ENCODE data around the gene WDR91. TPM values are rescaled to one million over a fixed set of nuclear protein-coding genes. Genes with fewer than 3 reads are reported as not detected.
A peak's percentile ranks its signal among the peaks of the same experiment; 100 is the strongest.

The WDR91 gene
- total and polyA plus RNA-seq, 8 donors = 17.8 to 47.9 (median 26.5) TPM

GRCh38 chr7:135195968-135196629, 15.2 kb downstream of the WDR91 start:
- Histone ChIP-seq H3K9me3 (no peaks in the 10 kb centered on the region), H3K27me3 (no peaks in the 10 kb centered on the region), H3K27ac (peak overlapping the region in 1 of 4 donors; percentile 20), H3K4me1 (peaks cover 3 to 9% (median 5%) of the 10 kb centered on the region in 3 donors), H3K36me3 (peaks cover 0 to 78% (median 12%) of the 10 kb centered on the region in 3 donors), H3K4me3 (no peak overlapping the region)
- FAIRE-seq = no peak
- intact Hi-C loops (cut with DNase I) = no loop called here
- peak in 3 of 6 donors; percentile 64 to 70 (median 70) for DNase-seq
- ATAC-seq = peak; percentile 4 to 29 (median 17)
- no peak for TF ChIP-seq CTCF (IDR thresholded peaks at IDR 0.05)
- WGBS, 2 donors = 74 to 77% methylated on average over 14 of the region's 14 CpGs

GRCh38 chr7:135195156-135195555, 16.2 kb downstream of the WDR91 start:
- FAIRE-seq (no peak), DNase-seq (no peak), ATAC-seq (no peak)
- no peaks in the 10 kb centered on the region for H3K27me3 ChIP-seq
- H3K36me3 ChIP-seq = peaks cover 0 to 76% (median 12%) of the 10 kb centered on the region in 3 donors
- no peak overlapping the region for H3K4me3 ChIP-seq
- H3K27ac ChIP-seq = peak overlapping the region in 1 of 4 donors; percentile 20
- WGBS, 2 donors = 88 to 95% methylated on average over 4 of the region's 4 CpGs
- H3K9me3 ChIP-seq = no peaks in the 10 kb centered on the region
- H3K4me1 ChIP-seq = peaks cover 0 to 6% (median 2%) of the 10 kb centered on the region in 3 donors
- TF ChIP-seq CTCF (IDR thresholded peaks at IDR 0.05) = no peak
- intact Hi-C loops (cut with DNase I) = no loop called here

- Histone ChIP-seq H3K4me3 (no peak overlapping the region), H3K9me3 (no peaks in the 10 kb centered on the region), H3K27me3 (no peaks in the 10 kb centered on the region), H3K36me3 (peaks cover 0 to 71% (median 12%) of the 10 kb centered on the region in 3 donors), H3K4me1 (peaks cover 0 to 11% (median 8%) of the 10 kb centered on the region in 3 donors), H3K27ac (peak overlapping the region in 2 of 4 donors; percentile 33 to 48)
- 88 to 92% methylated on average over 12 of the region's 12 CpGs for WGBS, 2 donors
- no peak for TF ChIP-seq CTCF (IDR thresholded peaks at IDR 0.05)
- ATAC-seq (no peak), FAIRE-seq (no peak), DNase-seq (no peak)
- intact Hi-C loops (cut with DNase I) = no loop called here
These were observed 16.7 kb downstream of the WDR91 start for GRCh38 chr7:135194494-135195095.

GRCh38 chr7:135193615-135194081, 17.7 kb downstream of the WDR91 start:
- ATAC-seq = peak; percentile 7 to 54 (median 41)
- H3K4me3 ChIP-seq = no peak overlapping the region
- WGBS, 2 donors = 51 to 54% methylated on average over 10 of the region's 10 CpGs
- no peaks in the 10 kb centered on the region for H3K27me3 ChIP-seq
- H3K27ac ChIP-seq = peak overlapping the region; percentile 33 to 48 (median 41)
- intact Hi-C loops (cut with DNase I) = no loop called here
- H3K9me3 ChIP-seq = no peaks in the 10 kb centered on the region
- peaks cover 0 to 14% (median 13%) of the 10 kb centered on the region in 3 donors for H3K4me1 ChIP-seq
- peaks cover 0 to 62% (median 12%) of the 10 kb centered on the region in 3 donors for H3K36me3 ChIP-seq
- DNase-seq = peak in 2 of 6 donors; percentile 36 to 48
- no peak for TF ChIP-seq CTCF (IDR thresholded peaks at IDR 0.05)
- no peak for FAIRE-seq

All from pancreas (tissue), 10 donors.